GM19238 (cell line): Measurements from ENCODE around the gene NOX5.
"Not testable (repeated sequence)": the region's sequence is repeated elsewhere in the genome, so short reads cannot be mapped to it uniquely, and the experiment has no call there.

Source experiments
- DNase-seq: peaks from one replicate; pipeline ENCODE4 v3.0.0; 2011; ENCODE audit warnings: low spot score; ENCODE audit not compliant: insufficient read length

Gene NOX5, protein sequence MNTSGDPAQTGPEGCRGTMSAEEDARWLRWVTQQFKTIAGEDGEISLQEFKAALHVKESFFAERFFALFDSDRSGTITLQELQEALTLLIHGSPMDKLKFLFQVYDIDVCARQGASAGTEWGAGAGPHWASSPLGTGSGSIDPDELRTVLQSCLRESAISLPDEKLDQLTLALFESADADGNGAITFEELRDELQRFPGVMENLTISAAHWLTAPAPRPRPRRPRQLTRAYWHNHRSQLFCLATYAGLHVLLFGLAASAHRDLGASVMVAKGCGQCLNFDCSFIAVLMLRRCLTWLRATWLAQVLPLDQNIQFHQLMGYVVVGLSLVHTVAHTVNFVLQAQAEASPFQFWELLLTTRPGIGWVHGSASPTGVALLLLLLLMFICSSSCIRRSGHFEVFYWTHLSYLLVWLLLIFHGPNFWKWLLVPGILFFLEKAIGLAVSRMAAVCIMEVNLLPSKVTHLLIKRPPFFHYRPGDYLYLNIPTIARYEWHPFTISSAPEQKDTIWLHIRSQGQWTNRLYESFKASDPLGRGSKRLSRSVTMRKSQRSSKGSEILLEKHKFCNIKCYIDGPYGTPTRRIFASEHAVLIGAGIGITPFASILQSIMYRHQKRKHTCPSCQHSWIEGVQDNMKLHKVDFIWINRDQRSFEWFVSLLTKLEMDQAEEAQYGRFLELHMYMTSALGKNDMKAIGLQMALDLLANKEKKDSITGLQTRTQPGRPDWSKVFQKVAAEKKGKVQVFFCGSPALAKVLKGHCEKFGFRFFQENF

DNA sequence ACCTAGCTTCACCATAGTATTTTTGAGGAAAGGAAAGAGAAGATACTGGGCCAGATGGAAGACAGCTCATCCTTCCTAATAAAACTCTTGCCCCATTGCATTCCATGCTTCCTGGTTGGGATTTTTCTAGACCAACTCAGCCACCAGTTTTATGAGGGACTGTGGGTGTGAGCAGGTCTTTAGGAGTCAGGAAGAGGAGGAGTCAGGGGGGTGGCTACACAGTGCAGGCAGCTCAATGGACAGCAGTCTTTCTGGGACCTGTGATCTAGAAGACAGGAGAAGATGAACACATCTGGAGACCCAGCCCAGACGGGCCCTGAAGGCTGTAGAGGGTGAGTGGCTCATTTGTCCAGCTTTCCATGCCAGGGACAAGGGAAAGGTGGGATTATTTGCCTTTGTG is at the start of gene NOX5:
Gene NOX5 (plus strand): TSS at position 242 of the 400 bp plus-strand sequence. CDS start 41 bp downstream, at position 283.
- no peak for DNase-seq

DNA sequence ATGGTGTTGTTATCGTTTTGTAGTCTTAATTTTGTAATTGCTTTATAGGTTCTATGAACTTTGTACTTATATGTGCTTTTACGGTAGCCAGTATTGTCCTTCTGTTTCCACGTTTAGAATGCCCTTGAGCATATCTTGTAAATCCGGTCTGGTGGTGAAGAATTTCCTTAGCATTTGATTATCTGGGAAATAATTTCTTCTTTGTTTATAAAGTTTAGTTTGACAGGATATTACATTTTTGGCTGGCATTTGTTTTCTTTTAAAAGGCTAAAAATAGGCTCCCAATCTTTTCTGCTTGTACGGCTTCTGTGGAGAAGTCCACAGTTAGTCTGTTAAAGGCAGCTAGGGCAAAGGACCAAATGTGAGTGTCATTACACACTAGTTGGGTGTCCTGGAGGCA is 47.5 kb upstream of the NOX5 start:
- no peak for DNase-seq

DNA sequence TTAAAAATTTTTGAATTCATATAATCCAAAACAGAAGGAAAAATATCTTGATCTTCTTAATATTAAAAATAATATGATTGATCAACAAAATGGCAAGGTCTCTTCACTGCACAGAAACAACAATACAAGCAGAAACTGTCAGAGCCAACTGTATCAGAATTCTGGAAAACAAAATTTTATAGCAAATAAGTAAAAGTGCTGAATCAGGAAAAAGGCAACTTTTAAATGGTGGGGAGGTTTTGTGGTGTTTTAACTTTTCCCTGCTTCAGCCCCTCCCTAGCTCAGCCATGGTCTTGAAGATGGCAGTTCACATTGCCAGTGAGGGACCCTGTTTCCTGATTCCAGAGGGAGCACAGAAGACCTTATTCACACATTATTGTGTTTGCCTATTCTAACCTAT is 46.5 kb upstream of the NOX5 start:
- DNase-seq: no peak

DNA sequence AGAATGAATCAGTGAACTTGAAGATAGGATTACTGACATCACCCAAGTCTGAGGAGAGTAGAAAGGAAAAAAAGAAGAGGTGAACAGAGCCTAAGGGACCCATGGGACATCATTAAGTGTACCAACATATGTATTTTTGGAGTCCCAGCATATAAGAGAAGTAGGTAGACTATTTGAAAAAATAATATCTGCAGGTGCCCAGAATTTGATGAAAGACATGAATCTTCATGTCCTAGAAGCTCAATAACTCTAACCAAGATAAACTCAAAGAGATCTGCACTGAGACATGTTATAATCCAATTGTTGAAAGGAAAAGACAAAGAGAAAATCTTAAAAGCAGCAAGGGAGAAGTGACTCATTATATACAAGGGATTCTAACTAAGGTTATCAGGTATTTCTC is 45.2 kb upstream of the NOX5 start:
- no peak for DNase-seq

DNA sequence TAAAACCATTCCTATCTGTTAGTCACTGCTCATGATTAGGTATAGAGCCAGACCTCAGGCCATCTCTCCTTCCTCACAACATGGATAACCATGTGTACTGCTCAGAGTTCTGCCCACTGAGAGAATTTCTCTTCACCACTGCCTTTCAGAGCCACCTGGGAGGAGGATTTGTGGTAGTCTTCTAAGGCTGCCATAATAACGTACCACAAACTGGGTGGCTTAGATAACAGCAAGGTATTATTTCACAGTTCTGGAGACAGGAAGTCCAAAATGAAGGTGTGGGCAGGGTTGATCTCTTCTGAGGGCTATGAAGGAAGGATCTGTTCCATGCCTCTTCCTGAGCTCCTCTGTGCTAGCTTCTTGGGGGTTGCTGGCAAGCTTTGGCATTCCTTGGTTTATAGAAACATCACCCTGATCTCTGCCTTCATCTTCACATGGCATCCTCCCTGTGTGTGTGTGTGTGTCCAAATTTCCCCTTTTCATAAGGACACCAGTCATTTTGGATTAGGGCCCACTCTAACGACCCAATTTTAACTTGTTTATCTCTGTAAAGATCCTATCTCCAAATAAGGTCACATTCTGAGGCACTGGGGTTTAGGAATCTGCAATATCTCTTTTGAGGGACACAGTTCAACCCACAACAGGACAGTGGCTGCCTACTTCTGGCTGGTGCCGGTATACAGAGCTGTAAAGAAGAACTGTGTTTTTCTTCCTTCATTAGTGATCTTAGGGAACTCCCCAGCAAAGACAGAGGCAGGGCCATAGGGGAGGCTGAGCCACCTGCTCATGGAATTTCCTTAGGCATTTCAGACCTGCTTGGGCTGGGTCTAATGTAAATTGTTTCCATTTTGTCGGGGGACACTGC is 42.1 kb upstream of the NOX5 start:
- DNase-seq: no peak

DNA sequence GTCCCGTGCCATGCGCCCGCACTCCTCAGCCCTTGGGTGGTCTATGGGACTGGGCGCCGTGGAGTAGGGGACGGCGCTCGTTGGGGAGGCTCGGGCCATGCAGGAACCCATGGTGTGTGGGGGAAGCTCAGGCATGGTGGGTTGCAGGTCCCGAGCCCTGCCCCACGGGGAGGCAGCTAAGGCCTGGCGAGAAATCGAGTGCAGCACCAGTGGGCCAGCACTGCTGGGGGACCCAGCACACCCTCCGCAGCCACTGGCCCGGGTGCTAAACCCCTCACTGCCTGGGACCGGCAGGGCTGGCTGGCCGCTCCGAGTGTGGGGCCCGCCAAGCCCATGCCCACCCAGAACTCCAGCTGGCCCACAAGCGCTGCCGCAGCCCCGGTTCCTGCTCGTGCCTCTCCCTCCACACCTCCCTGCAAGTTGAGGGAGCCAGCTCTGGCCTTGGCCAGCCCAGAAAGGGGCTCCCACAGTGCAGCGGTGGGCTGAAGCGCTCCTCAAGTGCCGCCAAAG is 38.8 kb upstream of the NOX5 start:
- DNase-seq: not testable (repeated sequence)

DNA sequence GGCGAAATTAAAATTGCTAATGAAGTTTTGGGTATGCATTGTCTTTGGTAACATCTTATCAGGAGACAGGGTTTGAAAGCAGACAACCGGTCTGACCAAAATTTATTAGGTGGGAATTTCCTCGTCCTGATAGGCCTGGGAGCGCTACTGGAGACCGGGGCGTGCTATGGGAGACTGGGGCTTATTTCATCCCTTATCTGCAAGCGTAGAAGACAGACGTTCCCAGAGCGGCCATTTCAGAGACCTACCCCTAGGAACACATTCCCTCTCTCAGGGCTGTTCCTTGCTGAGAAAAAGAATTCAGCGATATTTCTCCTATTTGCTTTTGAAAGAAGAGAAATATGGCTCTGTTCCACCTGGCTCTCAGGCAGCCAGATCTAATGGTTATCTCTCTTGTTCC is 37.1 kb upstream of the NOX5 start:
- not testable (repeated sequence) for DNase-seq

DNA sequence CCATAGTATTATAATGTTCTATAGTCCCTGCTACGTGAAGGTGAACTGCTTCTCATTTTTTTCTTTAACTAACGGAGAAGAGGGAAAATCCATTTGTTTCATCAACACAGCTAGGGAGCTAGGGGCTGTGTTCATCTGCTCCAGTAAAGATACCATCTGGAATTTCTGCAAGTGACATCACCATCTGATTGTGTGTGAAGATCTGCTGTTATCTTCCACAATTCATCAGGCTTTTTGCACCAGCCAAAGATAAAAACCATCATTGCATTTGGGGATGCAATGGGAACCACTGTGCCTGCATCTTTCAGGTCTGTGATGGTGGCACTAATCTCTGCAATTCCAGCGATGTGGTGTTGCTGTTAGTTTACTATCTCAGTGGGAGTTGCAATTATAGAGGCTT is 35.5 kb upstream of the NOX5 start:
- DNase-seq: no peak

DNA sequence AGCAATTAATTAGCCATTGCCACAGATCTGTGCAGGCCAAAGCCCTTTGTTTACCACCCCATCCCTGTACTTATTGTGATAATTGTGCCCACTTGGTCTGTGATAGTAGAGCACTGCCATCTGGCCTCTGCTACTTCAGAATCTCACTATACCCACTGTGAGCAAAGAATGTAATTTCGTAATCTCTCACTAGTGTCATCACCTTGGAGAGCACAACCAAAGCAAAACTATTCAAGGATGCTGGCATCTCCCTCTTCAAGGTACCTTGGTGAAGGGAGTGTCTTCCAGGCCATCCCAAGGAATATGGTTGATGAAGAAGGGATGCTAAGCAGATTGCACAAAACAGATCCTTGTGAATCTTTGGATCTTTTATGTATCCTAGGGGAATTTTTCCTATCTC is 34.7 kb upstream of the NOX5 start:
- DNase-seq: no peak

DNA sequence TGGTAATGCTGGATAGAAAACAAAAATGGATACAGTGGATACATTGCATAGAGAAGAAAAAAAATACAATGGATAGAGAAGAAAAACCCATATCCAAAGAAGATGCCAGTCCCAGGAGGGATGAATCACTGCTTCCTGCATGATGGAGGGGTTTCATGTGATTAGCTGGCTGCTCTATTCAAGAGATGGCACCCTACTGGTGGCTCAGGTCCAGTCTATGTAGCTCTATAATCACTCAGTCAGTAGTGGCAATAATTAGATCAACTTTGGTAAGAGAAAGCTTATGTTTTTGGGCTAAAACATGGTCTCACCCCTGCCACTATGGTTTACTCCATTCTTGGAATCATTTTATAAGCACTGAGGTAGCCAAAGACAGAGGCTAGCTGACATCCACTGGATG is 33.7 kb upstream of the NOX5 start:
- DNase-seq: no peak

DNA sequence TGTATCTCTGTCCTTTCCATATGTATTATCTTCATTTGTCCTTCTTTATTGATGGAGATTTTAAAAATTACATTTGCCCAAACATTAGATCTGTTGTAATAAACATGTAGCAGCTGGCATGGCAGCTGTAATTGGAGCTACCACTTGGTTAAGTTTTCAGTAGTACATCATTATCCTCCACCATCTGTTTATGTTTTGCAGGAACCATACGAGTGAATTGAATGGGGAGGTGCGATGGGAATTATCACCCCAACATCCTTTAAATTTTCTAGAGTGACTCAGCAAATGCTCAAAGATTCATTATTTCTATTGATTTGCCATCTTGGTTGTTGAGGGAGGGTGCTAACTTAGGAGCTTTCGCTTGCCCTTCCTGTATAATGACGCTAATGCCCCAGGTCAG is 32.6 kb upstream of the NOX5 start:
- DNase-seq: no peak

DNA sequence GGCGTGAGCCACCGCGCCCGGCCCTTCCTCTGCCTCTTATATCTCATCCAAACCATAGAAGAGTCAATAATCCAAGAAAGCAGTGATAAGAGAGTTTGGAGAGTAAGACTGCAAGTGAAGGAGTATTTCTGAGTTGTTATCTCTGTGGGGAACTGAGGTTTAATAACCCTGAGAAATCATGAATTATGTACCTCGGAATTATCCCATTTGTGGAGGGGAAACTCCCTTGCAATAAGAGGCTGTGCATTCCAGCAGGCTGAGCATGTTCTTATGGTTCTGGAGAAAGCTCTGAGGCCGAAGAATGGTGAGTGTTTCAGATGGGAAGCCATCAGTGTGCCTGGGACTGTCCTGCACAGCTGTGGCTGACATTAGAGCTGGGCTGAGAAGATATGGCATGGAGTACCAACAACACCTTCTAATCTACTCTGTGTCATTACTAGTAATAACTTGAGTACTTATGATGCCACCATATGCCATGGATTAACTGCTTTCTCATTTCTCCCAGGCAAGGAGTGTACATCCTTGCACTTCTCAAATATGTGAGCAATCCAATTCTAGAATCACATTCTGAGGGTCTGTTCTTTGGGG is 31.4 kb upstream of the NOX5 start:
- DNase-seq: no peak

DNA sequence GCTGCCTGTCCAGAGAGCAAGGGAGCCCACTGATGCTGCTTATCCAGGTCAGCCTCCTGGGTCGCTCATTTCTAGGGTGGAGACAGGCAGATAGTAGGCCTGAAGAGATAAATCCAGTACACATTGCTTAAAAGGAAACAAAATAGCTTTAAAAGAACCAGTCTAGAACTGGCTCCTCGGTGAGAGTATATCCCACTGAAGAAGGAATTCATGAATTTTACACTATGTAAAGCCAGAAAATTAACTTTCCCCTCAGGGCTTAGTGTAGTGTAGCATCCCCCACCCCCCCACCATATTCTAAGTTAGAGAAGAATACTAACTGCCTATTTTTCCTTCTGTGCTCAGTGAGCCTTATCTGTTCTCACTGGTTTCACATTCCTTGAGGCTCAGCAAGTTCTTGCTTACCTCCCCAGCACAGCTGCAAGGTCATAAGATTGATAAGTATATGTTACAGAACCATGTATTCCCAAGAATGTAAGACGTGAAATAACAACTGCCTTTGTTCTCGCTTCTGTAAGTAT is 30.5 kb upstream of the NOX5 start:
- DNase-seq: no peak

DNA sequence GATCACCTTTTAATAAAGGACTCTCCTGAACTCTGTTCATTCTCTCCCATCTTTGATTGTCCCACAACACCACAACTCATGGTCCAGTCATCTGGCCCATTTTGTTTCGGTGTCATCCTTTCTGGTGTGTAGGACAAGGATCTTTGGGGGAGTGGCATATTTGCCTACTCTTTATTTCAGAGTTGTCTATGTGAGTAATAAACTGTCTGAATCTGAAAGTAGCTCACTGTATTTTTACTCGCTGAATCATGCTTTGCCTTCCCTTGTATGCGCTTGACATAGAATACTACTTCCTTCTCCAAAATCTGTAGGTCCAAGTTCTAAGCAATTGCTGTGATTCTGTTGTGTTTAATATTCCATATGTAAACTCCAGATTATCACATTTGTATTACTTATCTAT is 29.9 kb upstream of the NOX5 start:
- no peak for DNase-seq

DNA sequence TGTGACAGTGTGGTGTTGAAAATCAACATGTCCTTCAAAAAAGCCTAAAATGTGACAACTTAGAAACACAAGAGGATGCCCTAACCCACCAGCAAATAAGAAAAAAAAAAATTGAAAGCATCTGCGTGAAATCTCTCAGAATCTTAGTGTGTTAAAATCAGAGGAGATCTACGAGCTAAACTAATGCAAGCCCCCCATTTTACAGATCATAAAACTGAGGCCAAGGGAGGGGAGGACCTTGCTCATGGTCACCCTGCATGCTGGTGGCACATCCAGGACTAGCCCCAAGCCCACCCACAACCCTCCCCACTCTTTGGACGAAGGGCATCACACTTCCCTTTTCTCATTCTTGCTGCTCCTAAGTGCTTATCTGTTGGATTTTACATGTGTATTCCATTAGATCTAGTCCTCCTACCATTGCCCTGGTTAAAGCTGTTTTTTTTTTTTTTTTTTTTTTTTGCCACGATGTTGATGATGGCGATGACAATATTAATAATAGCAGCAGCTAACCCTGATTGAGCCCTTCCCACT is 29.1 kb upstream of the NOX5 start:
- no peak for DNase-seq

DNA sequence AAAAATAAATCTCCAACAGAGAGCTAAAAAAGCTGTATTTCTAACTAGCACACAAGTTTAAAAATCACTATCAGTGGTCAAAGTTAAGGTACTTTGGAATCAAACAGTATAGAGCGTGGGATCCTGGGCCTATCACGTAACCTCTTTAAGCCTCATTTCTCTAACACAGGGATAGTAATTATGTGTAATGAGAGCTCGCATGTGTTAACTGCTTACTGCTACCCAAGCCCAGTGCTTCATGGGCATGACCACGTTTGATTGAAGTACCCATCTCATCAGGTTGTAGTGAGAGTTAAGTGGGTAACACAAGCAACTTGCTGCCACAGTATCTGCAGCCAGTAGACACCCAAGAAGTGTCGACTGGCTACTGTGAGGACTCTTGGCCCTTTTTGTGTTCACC is 28.2 kb upstream of the NOX5 start:
- DNase-seq: no peak

DNA sequence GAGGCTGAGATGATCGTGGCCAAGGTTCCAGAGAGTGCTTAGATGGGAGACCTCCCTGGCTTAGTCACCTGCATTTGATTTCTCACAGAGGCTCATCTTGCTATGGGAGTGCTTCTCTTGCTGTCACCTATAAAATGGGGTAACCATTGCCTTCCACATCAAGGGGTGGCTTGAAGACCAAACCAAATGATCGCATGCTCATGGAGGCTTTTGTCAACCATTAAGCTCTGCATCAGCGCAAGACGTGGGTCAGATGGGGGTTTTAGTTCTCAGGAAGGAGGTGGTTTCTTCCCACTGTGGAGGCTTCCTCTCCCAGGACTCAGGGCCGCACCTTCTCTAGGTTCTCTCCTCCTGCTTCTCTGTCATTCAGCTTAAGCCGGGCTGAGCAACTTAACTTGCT is 27.4 kb upstream of the NOX5 start:
- no peak for DNase-seq

DNA sequence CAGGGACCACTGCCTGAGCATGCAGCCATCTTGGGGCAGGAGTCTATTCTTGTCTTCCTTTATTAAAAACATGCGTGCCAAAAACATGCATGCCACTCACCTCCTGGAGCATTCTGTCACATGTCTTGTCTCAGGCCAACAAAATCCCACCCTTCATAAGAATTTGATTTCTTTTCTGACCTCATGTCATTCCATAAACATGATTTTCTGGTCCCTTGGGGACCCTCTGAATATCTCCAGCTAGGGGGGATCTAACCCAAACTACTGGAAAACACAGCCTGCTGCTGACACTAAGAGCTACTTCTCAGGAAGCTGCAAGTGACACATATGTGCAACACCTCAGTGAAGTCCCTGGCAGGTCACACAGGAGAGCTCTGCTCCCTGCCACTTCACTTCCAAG is 26.8 kb upstream of the NOX5 start:
- no peak for DNase-seq

DNA sequence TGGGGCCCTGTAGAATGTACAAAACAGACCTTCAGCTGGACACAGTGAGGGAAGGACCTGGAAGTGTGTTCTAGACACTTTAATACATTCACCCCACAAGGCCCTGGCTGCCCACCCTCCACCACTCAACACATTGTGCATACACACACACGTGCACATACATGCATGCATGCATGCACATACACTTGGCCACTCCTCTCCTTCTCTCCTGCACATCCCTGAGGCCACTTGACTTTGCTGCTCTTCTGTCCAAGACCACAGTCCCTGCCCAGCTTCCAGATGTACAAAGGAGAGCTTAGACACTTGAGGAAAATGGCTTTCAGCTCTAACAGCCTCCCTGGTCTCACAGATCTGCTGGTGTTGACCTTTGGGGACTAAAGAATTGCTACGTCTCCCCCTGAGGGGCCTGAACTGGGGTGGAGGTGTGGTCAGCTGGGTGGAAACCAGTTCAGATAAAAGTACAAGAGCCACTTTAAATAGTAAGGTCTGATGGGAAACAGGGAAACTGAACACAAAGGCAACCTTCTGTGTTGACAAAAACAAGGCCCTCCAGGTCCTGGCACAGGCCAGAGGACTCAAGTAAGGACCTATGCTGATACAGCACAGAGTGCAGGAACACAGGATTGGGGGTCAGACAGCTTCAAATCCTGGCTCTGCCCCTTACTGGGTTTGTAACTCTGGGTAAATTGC is 24.8 kb upstream of the NOX5 start:
- DNase-seq: no peak
